Measurements from ENCODE around the gene MAP2K2. TPM values are rescaled to one million over a fixed set of nuclear protein-coding genes. Genes with fewer than 3 reads are reported as not detected.
A peak's percentile ranks its signal among the peaks of the same experiment; 100 is the strongest.

MAP2K2 gene
- total and polyA plus RNA-seq, 2 experiments from 2014 or later = 32.3 to 212 TPM

DNA sequence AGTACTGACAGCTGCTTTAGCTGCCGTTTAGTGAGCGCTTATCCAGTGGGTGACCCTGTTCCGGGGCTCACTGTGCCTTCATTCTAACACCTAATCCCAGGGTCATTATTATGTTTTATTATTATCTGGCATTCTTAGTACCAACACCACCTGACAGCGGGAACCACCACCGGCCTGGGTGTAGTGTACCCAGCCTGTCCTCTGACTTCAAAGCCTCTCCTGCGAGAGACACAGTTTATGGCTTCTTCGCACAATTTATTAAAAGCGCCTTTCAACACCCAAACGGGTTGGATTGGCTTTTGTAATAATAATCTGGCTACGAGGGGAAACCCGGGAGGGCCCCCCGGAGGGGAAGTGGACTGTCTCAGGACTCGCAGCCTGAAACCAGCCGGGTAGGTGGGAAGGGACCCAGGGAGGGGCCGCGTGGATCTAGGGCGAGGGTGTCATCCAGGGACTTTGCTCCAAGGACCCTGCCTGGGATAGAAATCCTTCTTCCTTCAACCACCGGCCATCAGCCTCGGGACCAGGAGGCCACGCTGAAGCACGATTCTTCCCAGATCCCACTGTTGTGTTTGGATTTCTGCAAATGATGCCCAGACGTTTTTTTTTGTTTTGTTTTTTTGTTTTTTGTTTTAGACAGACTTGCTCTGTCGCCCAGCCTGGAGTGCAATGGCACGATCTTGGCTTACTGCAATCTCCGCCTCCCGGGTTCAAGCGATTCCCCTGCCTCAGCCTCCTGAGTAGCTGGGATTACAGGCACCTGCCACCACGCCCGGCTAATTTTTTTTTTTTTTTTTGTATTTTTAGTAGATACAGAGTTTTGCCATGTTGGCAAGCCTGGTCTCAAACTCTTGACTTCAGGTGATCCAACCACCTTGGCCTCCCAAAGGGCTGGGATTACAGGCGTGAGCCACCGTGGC is 55.6 kb downstream of the MAP2K2 start:
- peak overlapping the region; percentile 57 for H3K4me2 ChIP-seq (ENCODE audit: unreplicated experiment)
- DNase-seq = peak; percentile 31
- no peaks in the 10 kb centered on the region for H3K36me3 ChIP-seq (ENCODE audit: low read depth)
- peaks cover 3% of the 10 kb centered on the region; the same call in 1 of the 2 replicates for H4K20me1 ChIP-seq (ENCODE audit: insufficient read depth)
- WGBS, 2 experiments (ENCODE audit: low coverage in 1 of 2, low lambda C conversion rate in 2 of 2, missing lambda C conversion rate in 2 of 2) = 26 to 30% methylated on average over 31 of the region's 31 CpGs
- H3K79me2 ChIP-seq (ENCODE audit: insufficient read depth) = peaks cover 17% of the 10 kb centered on the region
- in situ Hi-C loops (cut with MboI) = no loop called here
- peak overlapping the region; percentile 87 for H3K9ac ChIP-seq
- TF ChIP-seq EZH2phosphoT487 (IDR thresholded peaks at IDR 0.05; ENCODE audit: insufficient read depth, low read depth) (no peak), EZH2 (IDR thresholded peaks at IDR 0.05; ENCODE audit: insufficient read depth, poor library complexity, severe bottlenecking) (no peak)
- H3K9me3 ChIP-seq (ENCODE audit: low read depth) = no peaks in the 10 kb centered on the region
- H3K27ac ChIP-seq = no peak overlapping the region
- no peaks in the 10 kb centered on the region for H3K27me3 ChIP-seq (replicated peaks; ENCODE audit: insufficient read depth)
- H3K4me1 ChIP-seq (ENCODE audit: insufficient read depth) = no peaks in the 10 kb centered on the region
- no peaks in the 10 kb centered on the region for H3K9me2 ChIP-seq (ENCODE audit: insufficient read depth)
- H3K4me3 ChIP-seq = peak overlapping the region; percentile 81
- H3F3A ChIP-seq (ENCODE audit: insufficient read depth) = no peaks in the 10 kb centered on the region
- peak overlapping the region; percentile 57 for H2AFZ ChIP-seq

DNA sequence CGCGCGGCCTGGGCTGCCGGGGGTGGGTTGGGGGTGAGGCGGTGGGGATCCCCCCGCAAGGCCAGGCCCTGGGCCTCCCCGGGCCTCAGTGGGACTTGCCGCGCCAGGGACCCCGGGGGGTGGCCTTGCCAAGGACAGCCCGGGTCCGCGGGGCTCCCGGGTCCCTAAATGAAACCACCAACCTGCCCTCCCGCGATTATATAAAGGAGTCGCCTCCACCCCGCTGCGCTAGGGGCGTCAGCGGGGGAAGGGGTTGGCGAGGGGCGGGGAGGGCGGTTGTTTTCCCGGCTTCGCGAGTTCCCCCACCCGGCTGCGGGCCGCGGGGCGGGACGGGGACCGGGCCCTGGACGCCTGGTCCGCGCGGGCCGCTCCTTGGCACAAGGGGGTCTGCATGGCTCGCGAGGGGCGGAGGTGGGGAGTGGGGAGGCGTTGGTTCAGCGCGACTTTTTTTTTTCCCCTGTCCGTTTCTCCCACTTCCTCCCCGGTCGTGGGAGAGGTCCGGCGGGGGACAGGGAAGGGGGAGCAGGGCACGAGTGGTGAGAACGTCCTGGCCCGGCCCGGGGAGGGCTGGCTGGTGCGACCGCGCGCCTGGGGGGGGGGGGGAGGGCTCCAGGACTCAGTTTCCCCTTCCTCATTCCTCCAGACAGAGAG is 56.4 kb downstream of the MAP2K2 start:
- no peaks in the 10 kb centered on the region for H3K36me3 ChIP-seq (ENCODE audit: low read depth)
- peaks cover 25% of the 10 kb centered on the region for H3K79me2 ChIP-seq (ENCODE audit: insufficient read depth)
- H3K27ac ChIP-seq = no peak overlapping the region
- H2AFZ ChIP-seq = peak overlapping the region; percentile 57; the same call in 1 of the 2 replicates
- 1 to 3% methylated on average over 33 to 54 of the region's 58 CpGs for WGBS, 2 experiments (ENCODE audit: low coverage in 1 of 2, low lambda C conversion rate in 2 of 2, missing lambda C conversion rate in 2 of 2)
- peak overlapping the region; percentile 57 for H3K4me2 ChIP-seq (ENCODE audit: unreplicated experiment)
- H3K27me3 ChIP-seq (replicated peaks; ENCODE audit: insufficient read depth) = no peaks in the 10 kb centered on the region
- H3K9me3 ChIP-seq (ENCODE audit: low read depth) = no peaks in the 10 kb centered on the region
- TF ChIP-seq EZH2 (IDR thresholded peaks at IDR 0.05; ENCODE audit: insufficient read depth, poor library complexity, severe bottlenecking) (no peak), EZH2phosphoT487 (IDR thresholded peaks at IDR 0.05; ENCODE audit: insufficient read depth, low read depth) (no peak)
- in situ Hi-C loops (cut with MboI) = no loop called here
- peak; percentile 36 for DNase-seq
- H4K20me1 ChIP-seq (ENCODE audit: insufficient read depth) = peaks cover 3% of the 10 kb centered on the region; the same call in 1 of the 2 replicates
- H3F3A ChIP-seq (ENCODE audit: insufficient read depth) = no peaks in the 10 kb centered on the region
- H3K9me2 ChIP-seq (ENCODE audit: insufficient read depth) = no peaks in the 10 kb centered on the region
- peak overlapping the region; percentile 87 for H3K9ac ChIP-seq
- H3K4me3 ChIP-seq = peak overlapping the region; percentile 81
- H3K4me1 ChIP-seq (ENCODE audit: insufficient read depth) = peaks cover 5% of the 10 kb centered on the region

DNA sequence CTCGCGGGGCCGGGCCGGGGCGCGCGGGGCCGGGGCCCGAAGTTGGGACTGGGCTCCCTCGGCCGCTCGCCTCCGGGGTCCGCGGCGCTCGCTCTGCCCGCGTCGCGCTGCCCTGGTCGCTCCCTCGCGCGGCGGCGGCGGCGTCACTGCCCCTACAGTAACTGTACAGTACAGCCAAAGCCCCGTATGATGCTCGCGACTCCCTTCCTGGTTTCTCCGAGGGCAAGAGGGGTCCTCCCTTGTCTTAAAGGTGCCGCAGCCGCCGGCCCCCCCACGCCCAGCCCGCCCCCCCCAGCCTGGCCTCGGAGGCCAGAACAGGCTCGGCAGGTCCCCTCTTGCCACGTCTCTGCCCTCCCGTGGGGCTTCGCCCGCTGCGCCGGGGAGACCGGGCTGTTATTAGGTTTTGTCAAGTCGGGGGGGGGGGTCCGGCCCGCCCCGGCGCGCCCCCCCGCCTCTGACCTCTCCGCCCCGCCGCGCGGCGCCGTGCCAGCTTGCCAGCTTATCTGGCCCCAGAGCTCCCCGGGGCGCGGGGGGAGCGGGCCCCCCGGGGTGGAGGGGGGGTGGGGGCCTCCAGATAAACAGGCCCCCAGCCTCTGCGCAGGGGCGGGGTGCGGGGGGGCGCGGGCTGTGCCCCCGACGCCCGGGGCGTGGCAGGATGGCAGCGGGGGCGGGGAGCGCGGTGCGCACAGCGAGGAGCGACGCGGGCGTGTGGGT is 57.1 kb downstream of the MAP2K2 start, which contains the start of gene ZBTB7A:
Gene ZBTB7A, minus strand, starts transcription at position 218 of the 714 bp plus-strand sequence. CDS start 11,667 bp downstream, outside the sequence.
- Histone ChIP-seq H3K4me2 (ENCODE audit: unreplicated experiment) (peak within 1 kb of the TSS; percentile 57), H3K9ac (peak within 1 kb of the TSS; percentile 87), H2AFZ (peak within 1 kb of the TSS; percentile 57; the same call in 1 of the 2 replicates), H3K79me2 (ENCODE audit: insufficient read depth) (peaks cover 32% of the 10 kb centered on the region), H3K4me1 (ENCODE audit: insufficient read depth) (peaks cover 12% of the 10 kb centered on the region), H3K27me3 (replicated peaks; ENCODE audit: insufficient read depth) (no peaks in the 10 kb centered on the region), H3K27ac (peak within 1 kb of the TSS; percentile 35), H3K9me3 (ENCODE audit: low read depth) (no peaks in the 10 kb centered on the region), H3F3A (ENCODE audit: insufficient read depth) (no peaks in the 10 kb centered on the region), H3K4me3 (peak within 1 kb of the TSS; percentile 81), H4K20me1 (ENCODE audit: insufficient read depth) (peaks cover 3% of the 10 kb centered on the region; the same call in 1 of the 2 replicates), H3K9me2 (ENCODE audit: insufficient read depth) (no peaks in the 10 kb centered on the region), H3K36me3 (ENCODE audit: low read depth) (no peaks in the 10 kb centered on the region)
- no peak for TF ChIP-seq EZH2 (IDR thresholded peaks at IDR 0.05; ENCODE audit: insufficient read depth, poor library complexity, severe bottlenecking)
- in situ Hi-C loops (cut with MboI) = no loop called here
- WGBS, 2 experiments (ENCODE audit: low coverage in 1 of 2, low lambda C conversion rate in 2 of 2, missing lambda C conversion rate in 2 of 2) = 2 to 3% methylated on average over 11 to 17 of the region's 85 CpGs
- DNase-seq = peak; percentile 85

DNA sequence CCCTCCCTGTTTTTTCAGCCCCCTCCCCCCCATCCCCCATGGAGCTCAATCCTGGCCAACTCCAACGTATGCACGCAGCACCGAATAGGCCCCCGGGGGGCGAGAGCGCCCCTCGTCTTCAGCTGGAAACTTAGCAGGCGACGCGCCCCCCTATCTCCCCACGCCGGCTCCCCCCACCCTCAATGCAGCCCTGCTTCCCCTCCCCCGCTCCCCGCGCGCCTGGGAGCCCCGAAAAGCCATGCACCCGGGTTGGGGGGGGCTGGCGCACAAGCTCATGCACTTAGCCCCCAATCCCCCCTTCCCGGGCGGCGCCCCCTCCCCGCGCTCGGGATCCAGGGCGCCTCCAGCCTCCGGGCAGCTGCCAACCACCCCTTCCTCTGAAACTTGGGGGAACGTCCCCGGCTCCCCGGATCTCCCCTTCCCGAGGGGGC is 57.7 kb downstream of the MAP2K2 start:
- no peaks in the 10 kb centered on the region for H3K9me2 ChIP-seq (ENCODE audit: insufficient read depth)
- no peak overlapping the region for H2AFZ ChIP-seq
- peak overlapping the region; percentile 81 for H3K4me3 ChIP-seq
- no peaks in the 10 kb centered on the region for H3K27me3 ChIP-seq (replicated peaks; ENCODE audit: insufficient read depth)
- no peaks in the 10 kb centered on the region for H3F3A ChIP-seq (ENCODE audit: insufficient read depth)
- H3K27ac ChIP-seq = peak overlapping the region; percentile 35
- no peaks in the 10 kb centered on the region for H3K36me3 ChIP-seq (ENCODE audit: low read depth)
- peaks cover 38% of the 10 kb centered on the region for H3K79me2 ChIP-seq (ENCODE audit: insufficient read depth)
- H4K20me1 ChIP-seq (ENCODE audit: insufficient read depth) = peaks cover 3% of the 10 kb centered on the region; the same call in 1 of the 2 replicates
- H3K4me1 ChIP-seq (ENCODE audit: insufficient read depth) = peaks cover 18% of the 10 kb centered on the region
- WGBS, 2 experiments (ENCODE audit: low coverage in 1 of 2, low lambda C conversion rate in 2 of 2, missing lambda C conversion rate in 2 of 2) = 1% methylated on average over 28 of the region's 31 CpGs; no CpG with 5 or more reads in 1 of the 2 experiments
- DNase-seq = no peak
- H3K9ac ChIP-seq = peak overlapping the region; percentile 87
- peak overlapping the region; percentile 55 for H3K4me2 ChIP-seq (ENCODE audit: unreplicated experiment)
- H3K9me3 ChIP-seq (ENCODE audit: low read depth) = no peaks in the 10 kb centered on the region
- in situ Hi-C loops (cut with MboI) = no loop called here
- TF ChIP-seq EZH2 (IDR thresholded peaks at IDR 0.05; ENCODE audit: insufficient read depth, poor library complexity, severe bottlenecking) (no peak), EZH2phosphoT487 (IDR thresholded peaks at IDR 0.05; ENCODE audit: insufficient read depth, low read depth) (no peak)

Data from GM23248 (cell line).